Inferior parietal cortex (tissue), 1 donor: Measurements from ENCODE around the gene CORO2A.

ENCODE experiments used
- DNase-seq: peaks from one replicate; pipeline ENCODE4 v3.0.0-alpha.2; 2016; ENCODE audit errors: extremely low spot score

Gene CORO2A

GRCh38 chr9:98192503-98193335 lies at the start of gene CORO2A:
Gene CORO2A (minus strand): TSS chr9:98192637. CDS start chr9:98157660, 34,977 bp downstream.
- DNase-seq, result peak; percentile 58

GRCh38 chr9:98241357-98242300 lies 49.2 kb upstream of the CORO2A start:
- no peak for DNase-seq

- no peak for DNase-seq
These were observed 48.0 kb upstream of the CORO2A start for GRCh38 chr9:98240475-98240874.

- DNase-seq, result no peak
These were observed 44.6 kb upstream of the CORO2A start for GRCh38 chr9:98236901-98237487.

GRCh38 chr9:98235126-98235525 lies 42.7 kb upstream of the CORO2A start:
- no peak for DNase-seq

- no peak for DNase-seq
These were observed 41.9 kb upstream of the CORO2A start for GRCh38 chr9:98234245-98234825.

- no peak for DNase-seq
These were observed 40.5 kb upstream of the CORO2A start for GRCh38 chr9:98232926-98233325.

- no peak for DNase-seq
These were observed 39.5 kb upstream of the CORO2A start for GRCh38 chr9:98231770-98232478.

GRCh38 chr9:98230789-98231188 lies 38.4 kb upstream of the CORO2A start:
- no peak for DNase-seq

- DNase-seq, result no peak
These were observed 37.9 kb upstream of the CORO2A start for GRCh38 chr9:98230304-98230703.

GRCh38 chr9:98229620-98230019 lies 37.2 kb upstream of the CORO2A start:
- no peak for DNase-seq

GRCh38 chr9:98229090-98229395 lies 36.6 kb upstream of the CORO2A start:
- no peak for DNase-seq

GRCh38 chr9:98228392-98229089 lies 36.1 kb upstream of the CORO2A start:
- DNase-seq, result no peak

GRCh38 chr9:98227883-98228282 lies 35.4 kb upstream of the CORO2A start:
- no peak for DNase-seq

GRCh38 chr9:98226957-98227356 lies 34.5 kb upstream of the CORO2A start:
- no peak for DNase-seq

- DNase-seq, result no peak
These were observed 34.1 kb upstream of the CORO2A start for GRCh38 chr9:98226516-98226915.

- DNase-seq, result peak; percentile 24
These were observed 32.6 kb upstream of the CORO2A start for GRCh38 chr9:98225015-98225442.

GRCh38 chr9:98222885-98223691 lies 30.7 kb upstream of the CORO2A start:
- no peak for DNase-seq

- no peak for DNase-seq
These were observed 28.5 kb upstream of the CORO2A start for GRCh38 chr9:98220911-98221310.
